Parathyroid adenoma (tissue), 2 donors: Measurements from ENCODE around the gene MSI2.
A peak's percentile ranks its signal among the peaks of the same experiment; 100 is the strongest.

Experiments
- H2AFZ ChIP-seq: fragments of 300-600 bp; sonication (generic); one replicate; pipeline ENCODE4 v1.7.0; 2017; ENCODE audit warnings: antibody characterized with exemption, mild to moderate bottlenecking
- H3K27ac ChIP-seq: fragments of 300-600 bp; sonication (generic); one replicate; pipeline ENCODE4 v1.7.0; 2017
- H3K27me3 ChIP-seq: fragments of 300-600 bp; sonication (generic); one replicate; pipeline ENCODE4 v1.7.0; 2017; ENCODE audit warnings: low read length; ENCODE audit not compliant: control insufficient read depth, insufficient read depth
- H3K36me3 ChIP-seq: fragments of 300-600 bp; sonication (generic); one replicate; pipeline ENCODE4 v1.7.0; 2017; ENCODE audit warnings: low read length; ENCODE audit not compliant: control insufficient read depth, insufficient read depth
- H3K4me1 ChIP-seq: fragments of 300-600 bp; sonication (generic); one replicate; pipeline ENCODE4 v1.7.0; 2017; ENCODE audit warnings: control low read depth
- H3K4me2 ChIP-seq: fragments of 300-600 bp; sonication (generic); one replicate; pipeline ENCODE4 v1.7.0; 2017; ENCODE audit warnings: low read length
- H3K4me3 ChIP-seq: fragments of 300-600 bp; sonication (generic); one replicate; pipeline ENCODE4 v1.7.0; 2017; ENCODE audit warnings: low read depth, low read length
- H3K79me2 ChIP-seq: fragments of 300-600 bp; sonication (generic); one replicate; pipeline ENCODE4 v1.7.0; 2017; ENCODE audit warnings: control low read depth
- H3K9ac ChIP-seq: fragments of 300-600 bp; sonication (generic); one replicate; pipeline ENCODE4 v1.7.0; 2017; ENCODE audit warnings: mild to moderate bottlenecking
- H3K9me3 ChIP-seq: fragments of 300-600 bp; sonication (generic); one replicate; pipeline ENCODE4 v1.7.0; 2017; ENCODE audit warnings: low read length; ENCODE audit not compliant: control insufficient read depth
- CTCF ChIP-seq: fragments of 300-600 bp; sonication (generic); IDR thresholded peaks from one replicate; pipeline ENCODE4 v1.7.0; 2017; ENCODE audit warnings: antibody characterized with exemption, mild to moderate bottlenecking
- donor health status: primary hyperparathyroidism.

The MSI2 gene

GRCh38 chr17:57561072-57561861 is 304.9 kb downstream of the MSI2 start:
- Histone ChIP-seq H3K27ac (no peak overlapping the region), H3K4me2 (no peak overlapping the region)
- TF ChIP-seq CTCF = no peak

DNA sequence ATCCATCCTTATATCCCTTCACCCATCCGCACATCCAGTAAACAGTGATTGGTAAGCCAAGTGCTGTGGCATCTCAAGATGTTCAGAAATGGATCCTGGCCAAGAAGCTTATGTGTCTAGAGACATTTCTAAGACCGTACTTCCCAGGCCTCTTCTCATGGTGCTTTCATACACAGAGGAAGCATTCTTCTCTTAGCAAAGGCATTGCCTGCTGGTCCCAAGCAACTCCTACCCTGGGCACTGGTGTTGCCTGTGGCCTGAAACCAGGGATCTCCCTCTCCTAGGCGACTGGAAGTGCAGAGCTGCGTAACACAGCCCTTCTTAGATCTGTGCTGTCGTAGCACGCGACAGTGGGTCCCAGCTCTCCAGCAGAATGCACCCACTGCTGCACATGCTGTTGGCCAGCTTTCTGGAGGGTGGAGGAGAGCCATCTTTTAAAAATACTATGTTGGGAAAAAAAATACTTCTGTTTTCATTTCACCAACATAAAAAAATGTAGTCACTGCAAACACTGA is 305.9 kb downstream of the MSI2 start:
- Histone ChIP-seq H3K9me3 (no peaks in the 10 kb centered on the region), H3K4me1 (peaks cover 37% of the 10 kb centered on the region), H3K27me3 (no peaks in the 10 kb centered on the region), H3K79me2 (peaks cover 48% of the 10 kb centered on the region), H2AFZ (no peak overlapping the region), H3K36me3 (no peaks in the 10 kb centered on the region), H3K4me3 (no peak overlapping the region), H3K9ac (no peak overlapping the region), H3K27ac (no peak overlapping the region), H3K4me2 (no peak overlapping the region)
- no peak for TF ChIP-seq CTCF

More at GRCh38 chr17:57561072-57561861, 304.9 kb downstream of the MSI2 start:
- Histone ChIP-seq H3K27me3 (no peaks in the 10 kb centered on the region), H3K4me1 (peaks cover 46% of the 10 kb centered on the region), H3K79me2 (peaks cover 45% of the 10 kb centered on the region), H3K9me3 (no peaks in the 10 kb centered on the region), H3K36me3 (no peaks in the 10 kb centered on the region), H3K4me3 (no peak overlapping the region), H2AFZ (no peak overlapping the region), H3K9ac (no peak overlapping the region)

GRCh38 chr17:57563958-57564357 is 307.6 kb downstream of the MSI2 start:
- Histone ChIP-seq H3K36me3 (no peaks in the 10 kb centered on the region), H3K9ac (no peak overlapping the region), H2AFZ (no peak overlapping the region), H3K27ac (no peak overlapping the region), H3K4me2 (no peak overlapping the region), H3K9me3 (no peaks in the 10 kb centered on the region), H3K4me1 (peaks cover 30% of the 10 kb centered on the region), H3K4me3 (no peak overlapping the region), H3K27me3 (no peaks in the 10 kb centered on the region), H3K79me2 (peaks cover 62% of the 10 kb centered on the region)
- TF ChIP-seq CTCF = no peak

- H3K9ac ChIP-seq = no peak overlapping the region
- H3K4me3 ChIP-seq = no peak overlapping the region
- H3K4me1 ChIP-seq = peaks cover 30% of the 10 kb centered on the region
- H3K9me3 ChIP-seq = no peaks in the 10 kb centered on the region
- H3K79me2 ChIP-seq = peaks cover 61% of the 10 kb centered on the region
- no peak for TF ChIP-seq CTCF
- H3K36me3 ChIP-seq = no peaks in the 10 kb centered on the region
- no peak overlapping the region for H2AFZ ChIP-seq
- H3K27ac ChIP-seq = peak overlapping the region; percentile 52
- no peaks in the 10 kb centered on the region for H3K27me3 ChIP-seq
- H3K4me2 ChIP-seq = no peak overlapping the region
Measured at GRCh38 chr17:57565176-57565575, 308.9 kb downstream of the MSI2 start.

- TF ChIP-seq CTCF = no peak
- no peaks in the 10 kb centered on the region for H3K36me3 ChIP-seq
Measured at GRCh38 chr17:57566721-57567120, 310.4 kb downstream of the MSI2 start.

More at GRCh38 chr17:57566721-57567120, 310.4 kb downstream of the MSI2 start:
- Histone ChIP-seq H2AFZ (no peak overlapping the region), H3K4me2 (no peak overlapping the region), H3K79me2 (peaks cover 71% of the 10 kb centered on the region), H3K4me1 (peaks cover 42% of the 10 kb centered on the region), H3K27me3 (no peaks in the 10 kb centered on the region), H3K27ac (no peak overlapping the region), H3K9me3 (no peaks in the 10 kb centered on the region), H3K9ac (no peak overlapping the region), H3K4me3 (no peak overlapping the region)
